ENCODE data around the gene ST3GAL3.

- TF ChIP-seq ZNF707 (tag by site-specific recombination; IDR thresholded peaks at IDR 0.05) (no peak), ZNF514 (tag by site-specific recombination; IDR thresholded peaks at IDR 0.05) (no peak), ZNF335 (tag by site-specific recombination; conservative IDR thresholded peaks at IDR 0.05) (no peak), ZNF404 (tag by site-specific recombination; IDR thresholded peaks at IDR 0.05) (no peak)
Observed at GRCh38 chr1:43742026-43742425, 34.7 kb downstream of the ST3GAL3 start.
